ENCODE data around the gene HS1BP3. TPM values are rescaled to one million over a fixed set of nuclear protein-coding genes. Genes with fewer than 3 reads are reported as not detected.
A peak's percentile ranks its signal among the peaks of the same experiment; 100 is the strongest.

The HS1BP3 gene
- total and polyA plus RNA-seq, 2 of the 13 experiments (the other 11 are each of a cell fraction or from before 2014, with no cell fraction given): 15.2 to 22.0 TPM

GRCh38 chr2:20596193-20596972, 54.5 kb downstream of the HS1BP3 start (continued):
- TF ChIP-seq KIAA2018 (CRISPR knock-in tag; IDR thresholded peaks at IDR 0.05; ENCODE audit: borderline replicate concordance) (peak; percentile 49; the same call in 1 of the 2 replicates), MTERF4 (CRISPR knock-in tag; IDR thresholded peaks at IDR 0.05) (0 out of 2 replicates have a peak, but pooled peaks have one; percentile 64), ZNF564 (CRISPR knock-in tag; IDR thresholded peaks at IDR 0.05) (peak; percentile 84; the same call in 1 of the 2 replicates), TCF12 (IDR thresholded peaks at IDR 0.05) (no peak), TCF12 (CRISPR knock-in tag; IDR thresholded peaks at IDR 0.05) (no peak), ZNF674 (CRISPR knock-in tag; IDR thresholded peaks at IDR 0.05; ENCODE audit: low read depth) (no peak), FOSL2 (CRISPR knock-in tag; IDR thresholded peaks at IDR 0.05) (no peak), ZSCAN22 (CRISPR knock-in tag; IDR thresholded peaks at IDR 0.05) (0 out of 2 replicates have a peak, but pooled peaks have one; percentile 65), PLSCR1 (CRISPR knock-in tag; IDR thresholded peaks at IDR 0.05; ENCODE audit: borderline replicate concordance) (no peak), GLMP (CRISPR knock-in tag; IDR thresholded peaks at IDR 0.05; ENCODE audit: borderline replicate concordance) (no peak), RFXAP (CRISPR knock-in tag; IDR thresholded peaks at IDR 0.05; ENCODE audit: borderline replicate concordance) (no peak), NCOA1 (CRISPR knock-in tag; IDR thresholded peaks at IDR 0.05) (0 out of 2 replicates have a peak, but pooled peaks have one; percentile 82), ZNF276 (CRISPR knock-in tag; IDR thresholded peaks at IDR 0.05; ENCODE audit: low read depth) (no peak), SNAI1 (CRISPR knock-in tag; IDR thresholded peaks at IDR 0.05; ENCODE audit: borderline replicate concordance) (0 out of 2 replicates have a peak, but pooled peaks have one; percentile 8), SKI (IDR thresholded peaks at IDR 0.05; ENCODE audit: partially characterized antibody) (peak; percentile 11)

Measured in HepG2 (cell line).